Mesothelial cell of epicardium (in vitro differentiated cells): ENCODE measurements around the gene IL1RAPL2. TPM values are rescaled to one million over a fixed set of nuclear protein-coding genes. Genes with fewer than 3 reads are reported as not detected.

Experiments used
- DNase-seq, 2 experiments: peaks; one replicate each; pipeline ENCODE4 v3.0.0; 2021; ENCODE audit warnings: low spot score in 2 of 2; ENCODE audit not compliant: unreplicated experiment in 2 of 2
- H3K27ac Mint-ChIP-seq: 2 replicates; pipeline ENCODE4 v1.8.0; 2021; ENCODE audit warnings: mixed read lengths
- H3K27me3 Mint-ChIP-seq: 2 replicates; pipeline ENCODE4 v1.8.0; 2021; ENCODE audit warnings: low read depth, mixed read lengths
- H3K36me3 Mint-ChIP-seq: 2 replicates; pipeline ENCODE4 v1.8.0; 2021; ENCODE audit warnings: mixed read lengths
- H3K4me1 Mint-ChIP-seq: 2 replicates; pipeline ENCODE4 v1.8.0; 2021; ENCODE audit warnings: mixed read lengths
- H3K4me3 Mint-ChIP-seq: 2 replicates; pipeline ENCODE4 v1.8.0; 2021; ENCODE audit warnings: mild to moderate bottlenecking, moderate library complexity, mixed read lengths
- H3K9me3 Mint-ChIP-seq: 2 replicates; pipeline ENCODE4 v1.8.0; 2021; ENCODE audit warnings: mixed read lengths
- CTCF ChIP-seq: fragments of 200-600 bp; sonication (generic); IDR thresholded peaks from one replicate; pipeline ENCODE4 v1.5.0; 2021; ENCODE audit warnings: antibody characterized with exemption; ENCODE audit not compliant: unreplicated experiment
- total RNA-seq: library from RNA; stranded (reverse); gene quantifications from 3 replicates; pipeline ENCODE4 v1.2.1, GENCODE V29; 2021

IL1RAPL2 gene
- total RNA-seq, 1 donor from 2014 or later, result 0.92 TPM

GRCh38 chrX:105697984-105698781, 1132.2 kb downstream of the IL1RAPL2 start:
- Mint-ChIP-seq H3K4me3 (no peak overlapping the region), H3K27me3 (no peaks in the 10 kb centered on the region), H3K9me3 (peaks cover 25% of the 10 kb centered on the region), H3K4me1 (peaks cover 23% of the 10 kb centered on the region), H3K27ac (no peak overlapping the region), H3K36me3 (peaks cover 2% of the 10 kb centered on the region)
- DNase-seq, result no peak
- no peak for TF ChIP-seq CTCF

GRCh38 chrX:105700331-105700730, 1134.3 kb downstream of the IL1RAPL2 start:
- peaks cover 23% of the 10 kb centered on the region for H3K4me1 Mint-ChIP-seq
- no peak for TF ChIP-seq CTCF
- no peak overlapping the region for H3K27ac Mint-ChIP-seq

GRCh38 chrX:105701310-105702052, 1135.5 kb downstream of the IL1RAPL2 start:
- TF ChIP-seq CTCF, result no peak
- peak overlapping the region; percentile 60 for H3K27ac Mint-ChIP-seq
- H3K4me3 Mint-ChIP-seq, result no peak overlapping the region
- H3K4me1 Mint-ChIP-seq, result peaks cover 23% of the 10 kb centered on the region
- no peaks in the 10 kb centered on the region for H3K27me3 Mint-ChIP-seq
- H3K36me3 Mint-ChIP-seq, result no peaks in the 10 kb centered on the region
- H3K9me3 Mint-ChIP-seq, result peaks cover 25% of the 10 kb centered on the region
- DNase-seq, result no peak

More at GRCh38 chrX:105700331-105700730, 1134.3 kb downstream of the IL1RAPL2 start:
- Mint-ChIP-seq H3K4me3 (no peak overlapping the region), H3K27me3 (no peaks in the 10 kb centered on the region), H3K36me3 (no peaks in the 10 kb centered on the region), H3K9me3 (peaks cover 20% of the 10 kb centered on the region)
- DNase-seq, result no peak

GRCh38 chrX:105703876-105704275, 1137.9 kb downstream of the IL1RAPL2 start:
- no peaks in the 10 kb centered on the region for H3K36me3 Mint-ChIP-seq
- H3K9me3 Mint-ChIP-seq, result peaks cover 23% of the 10 kb centered on the region
- H3K4me3 Mint-ChIP-seq, result no peak overlapping the region
- H3K4me1 Mint-ChIP-seq, result peaks cover 23% of the 10 kb centered on the region
- H3K27ac Mint-ChIP-seq, result no peak overlapping the region
- TF ChIP-seq CTCF, result no peak
- no peaks in the 10 kb centered on the region for H3K27me3 Mint-ChIP-seq
- no peak for DNase-seq

GRCh38 chrX:105706041-105706440, 1140.0 kb downstream of the IL1RAPL2 start:
- H3K9me3 Mint-ChIP-seq, result peaks cover 27% of the 10 kb centered on the region
- H3K4me3 Mint-ChIP-seq, result no peak overlapping the region
- H3K4me1 Mint-ChIP-seq, result peaks cover 14% of the 10 kb centered on the region
- no peaks in the 10 kb centered on the region for H3K27me3 Mint-ChIP-seq
- H3K27ac Mint-ChIP-seq, result no peak overlapping the region
- no peak for TF ChIP-seq CTCF
- H3K36me3 Mint-ChIP-seq, result no peaks in the 10 kb centered on the region
- DNase-seq, result no peak
